NT2/D1 (cell line): ENCODE data around the gene NISCH.
A peak's percentile ranks its signal among the peaks of the same experiment; 100 is the strongest.

ENCODE experiments used
- DNase-seq: peaks from one replicate; pipeline ENCODE4 v3.0.0-alpha.2; 2011; ENCODE audit warnings: low read depth, low spot score
- H3K27me3 ChIP-seq: 2 replicates; pipeline ENCODE4 v1.6.0; 2011; ENCODE audit warnings: mild to moderate bottlenecking; ENCODE audit not compliant: insufficient read length, insufficient read depth
- H3K36me3 ChIP-seq: 2 replicates; pipeline ENCODE4 v1.6.1; 2011; ENCODE audit warnings: mild to moderate bottlenecking, low read length, mixed read lengths; ENCODE audit not compliant: insufficient read depth, insufficient read length
- H3K4me1 ChIP-seq: 2 replicates; pipeline ENCODE4 v1.5.1; 2011; ENCODE audit not compliant: insufficient read depth, insufficient read length
- H3K4me3 ChIP-seq: 2 replicates; pipeline ENCODE4 v1.5.1; 2011; ENCODE audit warnings: low read depth; ENCODE audit not compliant: insufficient read length
- H3K9ac ChIP-seq: 2 replicates; pipeline ENCODE4 v1.6.0; 2011; ENCODE audit warnings: low read depth; ENCODE audit not compliant: insufficient read length
- H3K9me3 ChIP-seq: 2 replicates; pipeline ENCODE4 v1.5.1; 2011; ENCODE audit warnings: mild to moderate bottlenecking, low read length; ENCODE audit not compliant: insufficient read depth
- SUZ12 ChIP-seq: IDR thresholded peaks from 2 replicates; pipeline ENCODE4 v1.6.1; 2011; ENCODE audit not compliant: insufficient read length, insufficient read depth; ENCODE audit errors: extremely low read depth
- YY1 ChIP-seq: IDR thresholded peaks from 2 replicates; pipeline ENCODE4 v1.6.1; 2011; ENCODE audit not compliant: insufficient read length, insufficient read depth
- ZNF274 ChIP-seq: IDR thresholded peaks from 2 replicates; pipeline ENCODE4 v1.6.1; 2011; ENCODE audit warnings: mild to moderate bottlenecking, low read depth, low read length

NISCH gene

DNA sequence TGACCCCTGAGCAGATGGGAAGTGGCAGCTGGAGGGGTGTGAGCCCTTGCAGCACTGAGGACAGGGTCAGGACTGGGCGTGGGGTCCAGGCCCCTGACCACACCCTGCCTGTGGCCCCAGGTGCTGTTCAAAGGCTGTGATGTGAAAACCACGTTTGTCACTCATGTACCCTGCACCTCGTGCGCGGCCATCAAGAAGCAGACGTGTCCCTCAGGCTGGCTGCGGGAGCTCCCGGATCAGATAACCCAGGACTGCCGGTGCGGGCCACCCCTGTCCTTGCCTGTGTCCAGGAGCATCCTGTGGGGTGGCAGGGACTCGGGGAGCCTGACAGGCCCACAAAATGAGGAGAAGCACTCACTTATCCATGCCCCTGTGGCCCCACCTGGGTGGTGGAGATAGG, 45.6 kb downstream of the NISCH start:
- Histone ChIP-seq H3K9ac (no peak overlapping the region), H3K36me3 (no peaks in the 10 kb centered on the region), H3K27me3 (peaks cover 3% of the 10 kb centered on the region), H3K4me3 (no peak overlapping the region), H3K4me1 (peaks cover 21% of the 10 kb centered on the region), H3K9me3 (no peaks in the 10 kb centered on the region)
- TF ChIP-seq SUZ12 (no peak), YY1 (no peak), ZNF274 (no peak)
- no peak for DNase-seq

DNA sequence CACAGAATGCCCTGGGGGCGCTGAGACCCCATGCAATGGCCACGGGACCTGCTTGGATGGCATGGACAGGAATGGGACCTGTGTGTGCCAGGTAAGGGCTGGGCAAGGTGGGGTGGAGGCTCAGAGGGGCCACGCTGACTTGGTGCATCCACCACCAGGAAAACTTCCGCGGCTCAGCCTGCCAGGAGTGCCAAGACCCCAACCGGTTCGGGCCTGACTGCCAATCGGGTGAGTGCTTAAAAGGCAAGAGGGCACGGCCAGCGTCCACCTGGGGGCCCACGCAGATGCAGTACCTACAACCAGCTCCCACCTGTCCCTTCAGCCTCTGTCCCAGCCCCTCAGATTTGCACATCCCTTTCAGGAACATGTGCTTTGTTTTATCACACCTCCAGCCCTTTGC, 46.6 kb downstream of the NISCH start:
- Histone ChIP-seq H3K9me3 (no peaks in the 10 kb centered on the region), H3K9ac (no peak overlapping the region), H3K4me1 (peaks cover 28% of the 10 kb centered on the region), H3K4me3 (no peak overlapping the region), H3K27me3 (peaks cover 6% of the 10 kb centered on the region), H3K36me3 (no peaks in the 10 kb centered on the region)
- no peak for DNase-seq
- no peak for TF ChIP-seq YY1
- TF ChIP-seq SUZ12: no peak
- TF ChIP-seq ZNF274: no peak

- H3K36me3 ChIP-seq: no peaks in the 10 kb centered on the region
- H3K9ac ChIP-seq: no peak overlapping the region
- H3K4me1 ChIP-seq: peaks cover 30% of the 10 kb centered on the region
- H3K27me3 ChIP-seq: peaks cover 6% of the 10 kb centered on the region
- DNase-seq: no peak
- H3K4me3 ChIP-seq: no peak overlapping the region
- TF ChIP-seq YY1 (no peak), ZNF274 (no peak), SUZ12 (no peak)
- no peaks in the 10 kb centered on the region for H3K9me3 ChIP-seq
These were observed 47.5 kb downstream of the NISCH start for GRCh38 chr3:52502808-52503350.

GRCh38 chr3:52503788-52504424, 48.5 kb downstream of the NISCH start:
- Histone ChIP-seq H3K4me1 (peaks cover 30% of the 10 kb centered on the region), H3K36me3 (no peaks in the 10 kb centered on the region), H3K4me3 (no peak overlapping the region), H3K9me3 (no peaks in the 10 kb centered on the region), H3K27me3 (peaks cover 2% of the 10 kb centered on the region), H3K9ac (no peak overlapping the region)
- TF ChIP-seq SUZ12: no peak
- TF ChIP-seq YY1: no peak
- TF ChIP-seq ZNF274: no peak
- no peak for DNase-seq

DNA sequence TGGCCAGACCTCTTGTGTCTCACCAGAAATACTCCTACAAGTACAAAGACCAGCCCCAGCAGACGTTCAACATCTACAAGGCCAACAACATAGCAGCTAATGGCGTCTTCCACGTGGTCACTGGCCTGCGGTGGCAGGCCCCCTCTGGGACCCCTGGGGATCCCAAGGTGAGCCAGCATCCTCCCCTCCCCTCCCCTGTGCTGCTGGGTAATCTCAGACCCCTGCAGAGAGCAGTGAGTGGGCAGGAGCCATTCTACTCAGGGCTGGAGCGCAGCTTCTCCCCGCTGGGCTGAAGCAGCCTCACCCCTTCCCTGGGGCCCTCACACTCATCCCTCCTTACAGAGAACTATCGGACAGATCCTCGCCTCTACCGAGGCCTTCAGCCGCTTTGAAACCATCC, 49.6 kb downstream of the NISCH start:
- H3K9me3 ChIP-seq: no peaks in the 10 kb centered on the region
- no peak for DNase-seq
- H3K9ac ChIP-seq: peak overlapping the region; percentile 45
- TF ChIP-seq SUZ12 (no peak), YY1 (no peak), ZNF274 (no peak)
- H3K4me1 ChIP-seq: peaks cover 30% of the 10 kb centered on the region
- H3K36me3 ChIP-seq: no peaks in the 10 kb centered on the region
- H3K4me3 ChIP-seq: no peak overlapping the region
- H3K27me3 ChIP-seq: peaks cover 8% of the 10 kb centered on the region

DNA sequence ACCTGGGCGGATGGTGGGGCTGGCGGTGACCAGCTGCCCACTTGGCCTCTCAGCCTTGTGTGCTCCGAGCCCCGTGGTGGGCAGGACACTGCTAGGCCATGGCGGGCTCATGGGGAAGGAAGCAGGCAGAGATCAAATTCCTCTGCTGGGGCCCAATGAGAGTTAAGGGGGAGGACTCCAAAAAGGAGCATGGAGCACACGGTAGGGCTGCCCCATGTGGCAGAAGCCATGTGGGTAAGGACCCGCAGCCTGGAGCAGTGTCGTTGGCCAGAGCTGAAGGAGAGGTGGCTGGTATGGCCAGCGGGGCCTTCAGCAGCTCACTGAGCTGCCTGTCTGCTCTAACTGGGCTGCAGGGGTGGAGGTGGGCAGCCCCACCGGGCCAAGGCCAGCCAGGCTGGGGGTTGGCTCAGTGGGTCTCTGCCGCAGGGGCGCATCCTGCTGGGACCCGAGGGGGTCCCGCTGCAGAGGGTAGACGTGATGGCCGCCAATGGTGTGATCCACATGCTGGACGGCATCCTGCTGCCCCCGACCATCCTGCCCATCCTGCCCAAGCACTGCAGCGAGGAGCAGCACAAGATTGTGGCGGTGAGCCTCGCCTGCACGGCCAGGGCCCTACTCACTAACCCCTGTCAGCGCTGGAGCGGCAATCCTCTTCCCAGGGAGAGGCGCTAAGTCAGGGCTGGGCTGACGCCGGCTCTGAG, 51.0 kb downstream of the NISCH start:
- no peak for TF ChIP-seq YY1
- no peak for TF ChIP-seq ZNF274
- no peak for TF ChIP-seq SUZ12
- no peak overlapping the region for H3K4me3 ChIP-seq
- H3K4me1 ChIP-seq: peaks cover 30% of the 10 kb centered on the region
- peaks cover 11% of the 10 kb centered on the region for H3K27me3 ChIP-seq
- no peak for DNase-seq
- H3K36me3 ChIP-seq: no peaks in the 10 kb centered on the region
- H3K9me3 ChIP-seq: no peaks in the 10 kb centered on the region
- no peak overlapping the region for H3K9ac ChIP-seq

GRCh38 chr3:52507359-52507758, 52.0 kb downstream of the NISCH start:
- H3K9me3 ChIP-seq: no peaks in the 10 kb centered on the region
- H3K36me3 ChIP-seq: no peaks in the 10 kb centered on the region
- no peak overlapping the region for H3K9ac ChIP-seq
- no peak for TF ChIP-seq SUZ12
- TF ChIP-seq YY1: no peak
- TF ChIP-seq ZNF274: no peak
- DNase-seq: peak; percentile 38
- no peak overlapping the region for H3K4me3 ChIP-seq
- peaks cover 17% of the 10 kb centered on the region for H3K27me3 ChIP-seq
- H3K4me1 ChIP-seq: peaks cover 30% of the 10 kb centered on the region
